IPS DF 4.7 (cell line): ENCODE measurements around the gene PLAAT2.
"Not testable (repeated sequence)": the region's sequence is repeated elsewhere in the genome, so short reads cannot be mapped to it uniquely, and the experiment has no call there.

Source experiments
- DNase-seq: peaks from one replicate; pipeline ENCODE4 v3.0.0-alpha.2; 2013; ENCODE audit warnings: low spot score; ENCODE audit errors: extremely low read depth

PLAAT2 gene

GRCh38 chr11:63549411-63549810 lies 13.8 kb downstream of the PLAAT2 start:
- no peak for DNase-seq

GRCh38 chr11:63548178-63548577 lies 15.0 kb downstream of the PLAAT2 start:
- DNase-seq = no peak

GRCh38 chr11:63547061-63547460 lies 16.1 kb downstream of the PLAAT2 start:
- no peak for DNase-seq

- no peak for DNase-seq
Observed at GRCh38 chr11:63543711-63544110, 19.5 kb downstream of the PLAAT2 start.

GRCh38 chr11:63542506-63542905 lies 20.7 kb downstream of the PLAAT2 start:
- not testable (repeated sequence) for DNase-seq

- DNase-seq = no peak
Observed at GRCh38 chr11:63537293-63538101, 25.7 kb downstream of the PLAAT2 start.

GRCh38 chr11:63536669-63537292 lies 26.4 kb downstream of the PLAAT2 start, which contains the start of gene PLAAT4:
Gene PLAAT4, plus strand, starts transcription at chr11:63536808. Its CDS starts 61 bp downstream, at chr11:63536869.
- no peak for DNase-seq

- no peak for DNase-seq
Observed at GRCh38 chr11:63535734-63536133, 27.4 kb downstream of the PLAAT2 start.

GRCh38 chr11:63534895-63535461 lies 28.2 kb downstream of the PLAAT2 start:
- no peak for DNase-seq

- DNase-seq = no peak
Observed at GRCh38 chr11:63534076-63534475, 29.1 kb downstream of the PLAAT2 start.

GRCh38 chr11:63532799-63533475 lies 30.2 kb downstream of the PLAAT2 start:
- DNase-seq = no peak

- no peak for DNase-seq
Observed at GRCh38 chr11:63532117-63532516, 31.1 kb downstream of the PLAAT2 start.

GRCh38 chr11:63531074-63531792 lies 31.9 kb downstream of the PLAAT2 start:
- DNase-seq = peak; percentile 78

- DNase-seq = no peak
Observed at GRCh38 chr11:63530021-63530420, 33.2 kb downstream of the PLAAT2 start.

GRCh38 chr11:63529373-63529772 lies 33.8 kb downstream of the PLAAT2 start:
- not testable (repeated sequence) for DNase-seq

- not testable (repeated sequence) for DNase-seq
Observed at GRCh38 chr11:63528729-63529278, 34.4 kb downstream of the PLAAT2 start.

GRCh38 chr11:63528156-63528555 lies 35.0 kb downstream of the PLAAT2 start:
- DNase-seq = not testable (repeated sequence)

GRCh38 chr11:63527667-63528066 lies 35.5 kb downstream of the PLAAT2 start:
- DNase-seq = no peak

- DNase-seq = no peak
Observed at GRCh38 chr11:63523151-63523550, 40.0 kb downstream of the PLAAT2 start.

- no peak for DNase-seq
Observed at GRCh38 chr11:63521896-63522295, 41.3 kb downstream of the PLAAT2 start.
